ENCODE measurements around the gene PIGR.

The PIGR gene

DNA sequence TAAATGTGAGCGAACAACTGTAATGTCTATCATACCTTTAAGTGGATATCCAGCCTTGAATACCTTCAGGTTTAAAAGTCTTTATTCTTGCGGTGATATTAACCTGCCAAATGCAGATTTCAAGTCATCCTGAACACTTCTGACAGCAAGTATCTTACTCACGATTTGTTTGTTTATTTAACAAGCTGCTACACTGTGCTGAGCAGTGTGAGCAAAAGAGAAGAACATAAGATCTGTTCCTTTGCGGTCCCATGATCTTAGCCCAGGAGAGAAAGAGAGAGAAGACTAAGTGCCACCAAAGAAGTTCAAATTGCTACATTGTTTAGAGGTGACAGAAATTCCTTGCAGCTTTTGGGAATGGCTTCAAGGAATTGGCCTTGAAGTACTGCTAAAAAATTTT is 58.6 kb downstream of the PIGR start:
- no peak for DNase-seq

DNA sequence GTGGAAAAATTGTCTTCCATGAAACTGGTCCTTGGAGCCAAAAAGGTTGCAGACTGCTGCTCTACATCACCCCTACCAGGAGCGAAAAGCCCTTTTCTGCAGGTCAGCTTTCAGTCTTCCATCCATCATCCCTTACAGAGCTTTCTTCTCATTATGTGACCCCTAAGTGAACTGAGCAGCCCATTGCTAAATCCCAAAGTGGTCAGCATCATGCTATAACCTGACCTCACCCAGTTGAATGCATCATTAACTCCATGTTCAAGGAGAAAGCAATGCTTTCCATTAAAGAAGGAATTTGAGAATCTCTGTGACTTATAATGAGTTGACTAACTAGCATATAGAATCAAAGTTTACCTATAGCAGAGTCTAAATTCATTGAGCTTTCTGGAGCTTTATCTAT is 59.4 kb downstream of the PIGR start:
- DNase-seq: no peak

DNA sequence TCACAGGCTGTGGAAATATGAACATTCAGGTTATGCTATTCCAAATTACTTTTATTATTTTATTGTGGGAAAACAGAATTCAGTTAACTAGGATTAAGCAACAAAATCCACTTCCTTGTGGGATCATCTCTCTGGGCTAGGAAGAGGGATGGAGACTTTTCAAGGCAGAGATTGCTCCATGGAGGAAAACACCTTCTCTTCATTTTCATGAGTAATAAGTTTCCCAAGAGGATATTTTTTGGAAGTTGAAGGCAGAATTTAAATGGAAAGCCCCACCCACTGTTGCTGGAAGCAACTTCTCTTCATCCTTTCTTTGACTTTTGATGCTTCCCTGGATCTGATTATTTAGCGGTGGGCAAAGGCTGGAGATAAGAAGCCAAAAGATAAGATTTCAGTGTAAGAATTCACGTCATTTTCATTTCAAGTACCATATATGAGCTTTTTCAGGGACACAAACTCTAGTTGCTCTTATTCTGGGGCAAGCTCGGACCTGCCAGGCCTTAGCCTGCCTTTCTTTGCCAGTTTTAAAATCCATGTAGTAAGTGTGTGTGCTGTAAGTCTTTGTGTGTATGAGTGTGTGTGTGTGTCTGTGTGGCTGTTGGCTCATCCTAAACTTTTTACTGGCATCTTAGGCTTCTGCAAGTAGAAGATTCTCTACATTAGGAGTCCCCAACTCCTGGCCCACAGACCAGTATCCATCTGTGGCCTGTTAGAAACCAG is 60.8 kb downstream of the PIGR start:
- no peak for DNase-seq

DNA sequence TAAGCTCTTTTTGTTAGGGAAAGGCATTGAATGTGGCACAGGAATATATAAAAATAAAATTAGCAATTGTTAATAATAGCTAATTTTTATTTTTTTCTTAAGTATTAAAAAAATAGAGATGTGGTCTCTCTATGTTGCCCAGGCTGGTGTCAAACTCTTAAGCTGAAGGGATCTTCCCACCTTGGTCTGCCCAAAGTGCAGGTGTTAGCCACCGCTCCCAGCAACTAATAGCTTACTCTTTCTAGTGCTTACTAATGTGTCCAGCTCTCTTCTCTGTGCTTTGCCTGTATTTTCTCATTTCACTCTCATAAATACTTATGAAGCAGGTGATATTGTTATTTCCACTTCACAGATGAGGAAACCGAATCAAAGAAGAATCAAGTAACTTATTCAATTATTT is 62.4 kb downstream of the PIGR start:
- no peak for DNase-seq

DNA sequence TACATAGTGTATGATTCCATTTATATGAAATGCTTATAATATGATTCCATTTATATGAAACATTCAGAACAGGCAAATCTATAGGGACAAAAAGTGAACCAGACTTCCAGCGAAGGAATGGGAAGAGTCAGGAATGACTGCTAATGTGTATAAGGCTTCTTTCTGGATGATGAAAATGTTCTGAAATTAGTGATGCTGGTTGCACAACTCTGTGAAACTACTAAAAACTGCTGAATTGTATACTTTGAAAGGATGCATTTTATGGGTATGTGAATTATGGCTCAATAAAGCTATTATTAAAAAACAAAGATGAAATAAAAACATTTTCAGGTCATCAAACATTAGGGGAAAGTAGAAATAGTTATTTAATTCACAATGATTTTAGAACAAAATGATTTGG is 63.1 kb downstream of the PIGR start:
- DNase-seq: no peak

DNA sequence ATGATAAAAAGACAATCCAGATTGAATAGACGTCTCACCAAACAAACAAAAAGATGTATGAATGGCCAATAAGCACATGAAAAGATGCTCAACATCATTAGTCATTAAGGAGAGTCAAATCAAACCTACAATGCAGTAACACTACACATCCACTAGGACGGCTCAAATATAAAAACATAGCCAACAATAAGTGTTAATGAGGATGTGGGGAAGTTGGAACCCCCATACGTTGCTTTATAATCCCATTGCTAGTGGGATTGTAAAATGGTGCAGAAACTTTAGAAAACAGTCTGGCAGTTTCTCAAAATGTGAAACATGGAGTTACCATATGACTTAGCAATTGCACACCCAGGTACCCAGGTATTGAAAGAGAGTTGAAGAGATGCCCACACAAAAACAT is 63.7 kb downstream of the PIGR start:
- DNase-seq: no peak

DNA sequence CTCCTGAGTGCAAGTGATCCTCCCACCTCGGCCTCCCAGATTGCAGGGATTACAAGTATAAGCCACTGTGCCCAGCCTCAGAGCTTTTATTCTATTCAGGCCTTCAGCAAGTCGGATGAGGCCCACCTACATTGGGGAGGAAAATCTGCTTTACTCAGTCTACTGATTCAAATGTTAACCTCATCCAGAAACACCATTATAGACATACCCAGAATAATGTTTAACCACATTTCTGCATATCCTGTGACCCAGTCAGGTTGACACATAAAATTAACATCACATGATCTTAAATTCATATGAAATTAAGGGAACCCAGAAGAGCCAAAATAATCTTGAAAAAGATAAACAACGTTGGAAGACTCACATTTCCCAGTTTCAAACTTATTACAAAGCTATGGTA is 66.0 kb downstream of the PIGR start:
- no peak for DNase-seq
